H1 (cell line): ENCODE results near the gene PIGX. TPM values are rescaled to one million over a fixed set of nuclear protein-coding genes. Genes with fewer than 3 reads are reported as not detected.

Experiments used
- CTCF ChIA-PET: fragments of 300-600 bp; sonication (Branson Sonifier 250); formaldehyde crosslinking; loops from one replicate; lab custom pipeline; 2021; ENCODE audit not compliant: partially characterized antibody; lab: Charles Lee
- POLR2A ChIA-PET: fragments of 300-600 bp; sonication (Branson Sonifier 250); formaldehyde crosslinking; loops from one replicate; lab custom pipeline; 2021; ENCODE audit warnings: inconsistent platforms; ENCODE audit not compliant: partially characterized antibody; lab: Charles Lee
- DNase-seq, 2 experiments: peaks; one replicate each; pipeline versions ENCODE4 v3.0.0 to v3.0.0-alpha.2; 2010 to 2022; ENCODE audit warnings: low spot score in 2 of 2, low read depth in 1 of 2, mixed read lengths in 1 of 2
- FAIRE-seq: peaks from 2 replicates; lab custom pipeline; 2011; peaks lifted over from hg19 to GRCh38; lab: Jason Lieb, UNC
- H2AFZ ChIP-seq: 2 replicates; pipeline ENCODE4 v1.8.1; 2012; ENCODE audit warnings: low read length, inconsistent platforms
- H2AK5ac ChIP-seq: 2 replicates; pipeline ENCODE4 v1.6.1; 2013; ENCODE audit warnings: low read depth, low read length
- H2BK120ac ChIP-seq: replicated peaks from 2 replicates; pipeline ENCODE3; 2013; ENCODE audit warnings: low read depth, low read length, inconsistent platforms
- H2BK12ac ChIP-seq: 2 replicates; pipeline ENCODE4 v1.6.1; 2013; ENCODE audit warnings: low read depth, low read length
- H2BK15ac ChIP-seq: 2 replicates; pipeline ENCODE4 v1.6.1; 2013; ENCODE audit warnings: low read length
- H2BK20ac ChIP-seq: 2 replicates; pipeline ENCODE4 v1.6.1; 2013; ENCODE audit warnings: low read length
- H2BK5ac ChIP-seq: 2 replicates; pipeline ENCODE4 v1.6.1; 2013; ENCODE audit warnings: low read depth, low read length
- H3K14ac ChIP-seq: 2 replicates; pipeline ENCODE4 v1.6.1; 2013; ENCODE audit warnings: inconsistent platforms; ENCODE audit not compliant: insufficient read length
- H3K18ac ChIP-seq: 2 replicates; pipeline ENCODE4 v1.6.1; 2013; ENCODE audit warnings: low read length; ENCODE audit errors: extremely low read depth
- H3K23ac ChIP-seq: 2 replicates; pipeline ENCODE4 v1.6.1; 2013; ENCODE audit warnings: inconsistent platforms; ENCODE audit not compliant: insufficient read length
- H3K23me2 ChIP-seq: 2 replicates; pipeline ENCODE4 v1.6.1; 2013; ENCODE audit warnings: low read depth, low read length
- H3K27ac ChIP-seq: 2 replicates; pipeline ENCODE4 v1.6.1; 2011; ENCODE audit warnings: low read depth, low read length, inconsistent platforms
- H3K27me3 ChIP-seq, 4 experiments: replicated peaks in 1 of 4; 1 replicate in 1 of 4; 2 replicates in 3 of 4; pipeline versions ENCODE4 v1.6.1 to v1.8.1; 2011 to 2013; ENCODE audit warnings: low read length in 3 of 4, mild to moderate bottlenecking in 3 of 4, inconsistent platforms in 2 of 4, mixed read lengths in 2 of 4, moderate library complexity in 1 of 4; ENCODE audit not compliant: control insufficient read depth in 3 of 4, insufficient read depth in 3 of 4; ENCODE audit errors: extremely low read depth in 1 of 4
- H3K36me3 ChIP-seq, 4 experiments: 2 replicates each; pipeline versions ENCODE4 v1.6.1 to v1.8.1; 2011 to 2013; ENCODE audit warnings: mild to moderate bottlenecking in 4 of 4, low read length in 3 of 4, moderate library complexity in 2 of 4, control low read depth in 1 of 4, inconsistent platforms in 1 of 4; ENCODE audit not compliant: insufficient read depth in 4 of 4, control insufficient read depth in 2 of 4
- H3K4ac ChIP-seq: replicated peaks from 2 replicates; pipeline ENCODE3; 2013; ENCODE audit warnings: low read length, low read depth, mixed read lengths, inconsistent platforms; ENCODE audit not compliant: insufficient read length
- H3K4me1 ChIP-seq, 4 experiments: replicated peaks in 1 of 4; 1 replicate in 1 of 4; 2 replicates in 3 of 4; pipeline versions ENCODE4 v1.6.1 to v1.8.1; 2011 to 2013; ENCODE audit warnings: low read length in 3 of 4, inconsistent platforms in 2 of 4, mixed read lengths in 1 of 4; ENCODE audit not compliant: insufficient read depth in 4 of 4, control insufficient read depth in 3 of 4
- H3K4me2 ChIP-seq, 2 experiments: 2 replicates each; pipeline versions ENCODE4 v1.6.1 to v1.8.1; 2011 to 2013; ENCODE audit warnings: low read depth in 2 of 2, low read length in 2 of 2, control low read depth in 1 of 2, inconsistent platforms in 1 of 2, mild to moderate bottlenecking in 1 of 2; ENCODE audit not compliant: insufficient read depth in 1 of 2
- H3K4me3 ChIP-seq, 4 experiments: fragments of 200-600, 300-600 bp in 1 of 4; sonication (generic), shearing (Covaris generic), sonication (Bioruptor Twin) in 1 of 4; 2 replicates each; pipeline versions ENCODE4 v1.5.1 to v1.8.1; 2011 to 2016; ENCODE audit warnings: low read length in 4 of 4, low read depth in 3 of 4, control low read depth in 2 of 4, inconsistent platforms in 2 of 4, mild to moderate bottlenecking in 2 of 4, mixed read lengths in 1 of 4, moderate library complexity in 1 of 4; ENCODE audit not compliant: insufficient read depth in 2 of 4; ENCODE audit errors: extremely low read depth in 1 of 4
- H3K56ac ChIP-seq: replicated peaks from 2 replicates; pipeline ENCODE3; 2013; ENCODE audit warnings: low read depth, mild to moderate bottlenecking, mixed read lengths, low read length, inconsistent platforms; ENCODE audit not compliant: insufficient read length
- H3K79me1 ChIP-seq: 2 replicates; pipeline ENCODE4 v1.6.1; 2013; ENCODE audit warnings: low read depth, low read length, control low read depth
- H3K79me2 ChIP-seq, 2 experiments: 2 replicates each; pipeline versions ENCODE4 v1.6.1 to v1.8.1; 2012 to 2013; ENCODE audit warnings: low read length in 2 of 2, mild to moderate bottlenecking in 2 of 2, inconsistent platforms in 1 of 2; ENCODE audit not compliant: insufficient read depth in 2 of 2, control insufficient read depth in 1 of 2
- H3K9ac ChIP-seq, 4 experiments: replicated peaks in 1 of 4; 1 replicate in 1 of 4; 2 replicates in 3 of 4; pipeline versions ENCODE4 v1.6.1 to v1.8.1; 2011 to 2013; ENCODE audit warnings: low read depth in 3 of 4, low read length in 3 of 4, control low read depth in 2 of 4, mild to moderate bottlenecking in 2 of 4, moderate library complexity in 2 of 4, inconsistent platforms in 1 of 4; ENCODE audit errors: extremely low read depth in 1 of 4
- H3K9me3 ChIP-seq, 2 experiments: 2 replicates each; pipeline versions ENCODE4 v1.6.1 to v1.8.1; 2012 to 2013; ENCODE audit warnings: mild to moderate bottlenecking in 2 of 2, moderate library complexity in 2 of 2, control low read depth in 1 of 2, inconsistent platforms in 1 of 2, low read depth in 1 of 2, low read length in 1 of 2, mixed read lengths in 1 of 2; ENCODE audit not compliant: insufficient read depth in 2 of 2
- H4K20me1 ChIP-seq, 2 experiments: replicated peaks in 1 of 2; 2 replicates each; pipeline versions ENCODE3 to v1.8.1; 2011 to 2013; ENCODE audit warnings: inconsistent platforms in 2 of 2, low read length in 2 of 2, mild to moderate bottlenecking in 1 of 2; ENCODE audit not compliant: insufficient read depth in 2 of 2, control insufficient read depth in 1 of 2
- H4K5ac ChIP-seq: 2 replicates; pipeline ENCODE4 v1.6.1; 2013; ENCODE audit warnings: low read length, low read depth, mixed read lengths, inconsistent platforms; ENCODE audit not compliant: insufficient read length
- H4K8ac ChIP-seq: 2 replicates; pipeline ENCODE4 v1.8.0; 2013; ENCODE audit warnings: mild to moderate bottlenecking, moderate library complexity, low read length, inconsistent platforms; ENCODE audit not compliant: insufficient read depth; ENCODE audit errors: extremely low read depth
- H4K91ac ChIP-seq: replicated peaks from 2 replicates; pipeline ENCODE3; 2013; ENCODE audit warnings: low read length, mixed read lengths, inconsistent platforms; ENCODE audit not compliant: insufficient read length
- BACH1 ChIP-seq: IDR thresholded peaks from 2 replicates; pipeline ENCODE4 v1.6.1; 2012; ENCODE audit warnings: low read length, improper control_type of control experiment
- CEBPB ChIP-seq: IDR thresholded peaks from 2 replicates; pipeline ENCODE4 v1.6.1; 2012; ENCODE audit warnings: low read depth, low read length
- HDAC6 ChIP-seq: IDR thresholded peaks from one replicate; pipeline ENCODE4 v1.7.1; 2012; ENCODE audit warnings: low read depth, mild to moderate bottlenecking, inconsistent platforms, low read length, moderate library complexity
- JUN ChIP-seq: IDR thresholded peaks from 2 replicates; pipeline ENCODE4 v1.6.1; 2011; ENCODE audit warnings: low read depth, mild to moderate bottlenecking, improper control_type of control experiment, low read length
- JUND ChIP-seq: IDR thresholded peaks from 2 replicates; pipeline ENCODE4 v1.6.1; 2011; ENCODE audit warnings: mild to moderate bottlenecking, improper control_type of control experiment, low read length
- KDM4A ChIP-seq: IDR thresholded peaks from one replicate; pipeline ENCODE4 v1.7.1; 2012; ENCODE audit warnings: low read depth, mild to moderate bottlenecking, moderate library complexity, low read length, inconsistent platforms; ENCODE audit not compliant: severe bottlenecking
- RAD21 ChIP-seq, 2 experiments: IDR thresholded peaks in 1 of 2; conservative IDR thresholded peaks in 1 of 2; 2 replicates each; pipeline ENCODE4 v1.6.1; 2011; ENCODE audit warnings: low read depth in 2 of 2, low read length in 2 of 2, improper control_type of control experiment in 1 of 2, inconsistent platforms in 1 of 2, mild to moderate bottlenecking in 1 of 2, moderate library complexity in 1 of 2
- RBBP5 ChIP-seq: IDR thresholded peaks from 2 replicates; pipeline ENCODE4 v1.7.1; 2012; ENCODE audit warnings: low read depth, mild to moderate bottlenecking, inconsistent platforms, low read length, moderate library complexity, borderline replicate concordance
- SP1 ChIP-seq: IDR thresholded peaks from 2 replicates; pipeline ENCODE4 v1.6.1; 2011; ENCODE audit warnings: low read depth, low read length
- YY1 ChIP-seq: IDR thresholded peaks from 2 replicates; pipeline ENCODE4 v1.6.1; 2011; ENCODE audit warnings: low read depth, mild to moderate bottlenecking, low read length
- WGBS, 2 experiments: shearing (Covaris generic) in 1 of 2; methylation state at CpG; one replicate each; pipeline versions ENCODE4 v1.1.6 to v1.1.7; 2013 to 2015; ENCODE audit warnings: low lambda C conversion rate in 2 of 2, mixed read lengths in 2 of 2, inconsistent platforms in 1 of 2, low coverage in 1 of 2, missing lambda C conversion rate in 1 of 2; ENCODE audit not compliant: insufficient replicate concordance in 2 of 2, insufficient coverage in 1 of 2, insufficient read length in 1 of 2; ENCODE audit errors: extremely low coverage in 1 of 2, missing lambda C conversion rate in 1 of 2; 5-methylcytosine and 5-hydroxymethylcytosine counted together
- polyA plus RNA-seq, 7 experiments: library from polyadenylated mRNA; depleted of rRNA in 3 of 7; stranded (reverse) in 5 of 7; unstranded in 2 of 7; fragments of >200 nt in 5 of 7; fragments of 200-250 nt in 2 of 7; gene quantifications; 1 replicate in 5 of 7; 2 replicates in 1 of 7; 4 replicates in 1 of 7; pipeline versions ENCODE4 v1.2.1 to v1.2.3, GENCODE V29; 2011 to 2013; ENCODE audit warnings: missing spikeins in 2 of 7, mixed read lengths in 2 of 7
- total RNA-seq: library from RNA; stranded (reverse); fragmentation: NEBNext Ultra II Directional; extraction: Animal tissue kit (Norgen Biotek cat#: 25700); gene quantifications from 2 replicates; pipeline ENCODE4 v1.2.1, GENCODE V29; 2021
- TF ChIP-seq, protein P1 (sequence below): IDR thresholded peaks from 2 replicates; pipeline ENCODE4 v1.6.1; 2012; ENCODE audit warnings: inconsistent platforms
- TF ChIP-seq, protein P2 (sequence below), 3 experiments: IDR thresholded peaks; 1 replicate in 2 of 3; 2 replicates in 1 of 3; pipeline versions ENCODE4 v1.5.1 to v1.6.1; 2011; ENCODE audit warnings: low read length in 3 of 3, mild to moderate bottlenecking in 3 of 3, inconsistent platforms in 2 of 3, low read depth in 1 of 3, moderate library complexity in 1 of 3; ENCODE audit not compliant: insufficient read depth in 1 of 3; ENCODE audit errors: control extremely low read depth in 1 of 3

Gene PIGX
- total and polyA plus RNA-seq, 2 of the 8 experiments (the other 6 are each of a cell fraction or from before 2014, with no cell fraction given) = 7.0 to 14.9 TPM

DNA sequence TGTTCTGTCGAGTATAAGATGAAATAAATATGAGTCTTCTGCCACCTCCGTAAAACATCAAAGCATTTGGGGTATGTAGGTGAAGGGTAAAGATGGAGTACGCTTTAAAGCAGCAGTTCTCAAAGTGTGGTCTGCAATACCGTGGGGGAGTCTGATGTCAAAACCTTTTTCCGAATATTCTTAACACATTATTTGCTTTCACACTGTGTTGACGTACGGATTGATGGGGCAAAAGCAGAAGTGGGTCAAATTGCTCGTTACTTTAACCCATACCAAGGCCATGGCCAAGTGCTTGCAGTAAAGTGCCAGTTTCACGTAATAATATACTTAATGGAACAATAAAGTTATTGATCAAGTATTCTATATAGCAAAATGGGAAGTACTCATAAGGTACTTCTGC lies 63.8 kb downstream of the PIGX start:
- no peak overlapping the region for H4K91ac ChIP-seq
- H3K14ac ChIP-seq = no peak overlapping the region
- no peak overlapping the region for H4K5ac ChIP-seq
- H3K27me3 ChIP-seq = no peaks in the 10 kb centered on the region
- no peaks in the 10 kb centered on the region for H3K23me2 ChIP-seq
- no peak overlapping the region for H2BK120ac ChIP-seq
- no peak overlapping the region for H2AK5ac ChIP-seq
- H3K27ac ChIP-seq = no peak overlapping the region
- H3K4me1 ChIP-seq = peaks cover 0 to 7% (median 0%) of the 10 kb centered on the region in 4 experiments; a peak in 2 of 7 replicates
- FAIRE-seq (no peak), DNase-seq (no peak)
- ChIA-PET POLR2A (no interaction called here), CTCF (no interaction called here)
- H2BK20ac ChIP-seq = no peak overlapping the region
- no peak overlapping the region for H2AFZ ChIP-seq
- H3K79me1 ChIP-seq = peaks cover 6% of the 10 kb centered on the region; the same call in 1 of the 2 replicates
- H3K23ac ChIP-seq = no peak overlapping the region
- no peak overlapping the region for H3K4ac ChIP-seq
- no peak overlapping the region for H4K8ac ChIP-seq
- no peak overlapping the region for H2BK5ac ChIP-seq
- H3K79me2 ChIP-seq = peaks cover 24 to 97% of the 10 kb centered on the region in 2 experiments
- no peak overlapping the region for H2BK15ac ChIP-seq
- no peak overlapping the region for H3K9ac ChIP-seq
- H3K56ac ChIP-seq = no peak overlapping the region
- no peak overlapping the region for H3K18ac ChIP-seq
- H3K9me3 ChIP-seq = peaks cover 13 to 15% of the 10 kb centered on the region in 2 experiments
- WGBS, 2 experiments = 90% methylated on average over 9 of the region's 9 CpGs; no CpG with 5 or more reads in 1 of the 2 experiments
- no peak overlapping the region for H3K4me3 ChIP-seq
- no peak overlapping the region for H3K4me2 ChIP-seq
- H2BK12ac ChIP-seq = no peak overlapping the region
- peaks cover 9 to 13% of the 10 kb centered on the region in 2 experiments for H4K20me1 ChIP-seq
- peaks cover 0 to 13% (median 6%) of the 10 kb centered on the region in 4 experiments; a peak in 3 of 8 replicates for H3K36me3 ChIP-seq
- TF ChIP-seq BACH1 (no peak), CEBPB (no peak), JUND (no peak), KDM4A (no peak), RBBP5 (no peak), SP1 (no peak), YY1 (no peak), HDAC6 (no peak), RAD21 (IDR thresholded peaks at IDR 0.05 in 1 of 2, conservative IDR thresholded peaks at IDR 0.05 in 1 of 2; ENCODE audit: low read depth in 2 of 2, low read length in 2 of 2) (no peak), JUN (no peak)
- TF ChIP-seq, protein P1, sequence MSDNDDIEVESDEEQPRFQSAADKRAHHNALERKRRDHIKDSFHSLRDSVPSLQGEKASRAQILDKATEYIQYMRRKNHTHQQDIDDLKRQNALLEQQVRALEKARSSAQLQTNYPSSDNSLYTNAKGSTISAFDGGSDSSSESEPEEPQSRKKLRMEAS = no peak
- TF ChIP-seq, protein P2, sequence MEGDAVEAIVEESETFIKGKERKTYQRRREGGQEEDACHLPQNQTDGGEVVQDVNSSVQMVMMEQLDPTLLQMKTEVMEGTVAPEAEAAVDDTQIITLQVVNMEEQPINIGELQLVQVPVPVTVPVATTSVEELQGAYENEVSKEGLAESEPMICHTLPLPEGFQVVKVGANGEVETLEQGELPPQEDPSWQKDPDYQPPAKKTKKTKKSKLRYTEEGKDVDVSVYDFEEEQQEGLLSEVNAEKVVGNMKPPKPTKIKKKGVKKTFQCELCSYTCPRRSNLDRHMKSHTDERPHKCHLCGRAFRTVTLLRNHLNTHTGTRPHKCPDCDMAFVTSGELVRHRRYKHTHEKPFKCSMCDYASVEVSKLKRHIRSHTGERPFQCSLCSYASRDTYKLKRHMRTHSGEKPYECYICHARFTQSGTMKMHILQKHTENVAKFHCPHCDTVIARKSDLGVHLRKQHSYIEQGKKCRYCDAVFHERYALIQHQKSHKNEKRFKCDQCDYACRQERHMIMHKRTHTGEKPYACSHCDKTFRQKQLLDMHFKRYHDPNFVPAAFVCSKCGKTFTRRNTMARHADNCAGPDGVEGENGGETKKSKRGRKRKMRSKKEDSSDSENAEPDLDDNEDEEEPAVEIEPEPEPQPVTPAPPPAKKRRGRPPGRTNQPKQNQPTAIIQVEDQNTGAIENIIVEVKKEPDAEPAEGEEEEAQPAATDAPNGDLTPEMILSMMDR (IDR thresholded peaks at IDR 0.05; ENCODE audit: control extremely low read depth in 1 of 3, insufficient read depth in 1 of 3, low read depth in 1 of 3, low read length in 3 of 3) = no peak
